22Rv1 (cell line): ENCODE data around the gene NT5C3A.

Experiments used
- H3K27ac ChIP-seq: fragments of 450-650 bp; 2 replicates; pipeline ENCODE4 v1.5.1; 2017
- CTCF ChIP-seq: fragments of 450-650 bp; IDR thresholded peaks from 2 replicates; pipeline ENCODE4 v1.5.1; 2017; ENCODE audit warnings: mild to moderate bottlenecking
- ZFX ChIP-seq: fragments of 450-650 bp; IDR thresholded peaks from 2 replicates; pipeline ENCODE4 v1.6.1; 2017; ENCODE audit warnings: antibody characterized with exemption, borderline replicate concordance

Gene NT5C3A

DNA sequence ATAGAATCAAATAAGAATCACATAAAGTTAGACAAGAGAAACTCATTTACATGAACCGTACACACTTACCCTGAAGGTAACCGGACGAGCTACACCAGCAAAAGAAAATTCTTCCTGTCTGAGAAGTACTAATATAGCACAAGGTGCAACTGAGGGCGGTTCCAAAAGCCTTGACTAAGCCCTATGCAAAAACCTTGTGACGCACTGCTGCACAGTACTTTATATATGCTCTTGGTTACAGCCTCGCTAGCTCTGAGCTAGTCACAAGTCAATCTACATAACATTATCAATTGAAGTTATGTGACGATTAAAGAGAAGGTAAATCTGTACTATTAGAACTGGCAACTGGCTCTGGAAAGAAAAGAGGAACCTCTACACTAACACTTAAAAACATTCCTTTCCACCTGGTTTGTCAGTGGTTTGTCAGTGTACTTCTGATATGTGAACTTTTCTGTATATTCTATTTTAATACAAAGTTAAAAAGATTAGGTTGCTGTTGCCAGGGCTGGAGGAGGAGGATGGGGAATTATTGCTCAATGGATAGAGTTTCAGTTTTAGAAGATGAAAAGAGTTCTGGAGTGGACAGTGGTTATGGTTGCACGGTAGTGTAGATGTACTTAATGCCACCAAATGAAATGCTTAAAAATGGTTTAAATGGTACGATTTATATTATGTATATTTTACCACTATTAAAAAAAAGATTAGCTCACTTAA is 21.6 kb downstream of the NT5C3A start:
- TF ChIP-seq CTCF: no peak
- TF ChIP-seq ZFX: no peak
- H3K27ac ChIP-seq: peak overlapping the region; percentile 99

DNA sequence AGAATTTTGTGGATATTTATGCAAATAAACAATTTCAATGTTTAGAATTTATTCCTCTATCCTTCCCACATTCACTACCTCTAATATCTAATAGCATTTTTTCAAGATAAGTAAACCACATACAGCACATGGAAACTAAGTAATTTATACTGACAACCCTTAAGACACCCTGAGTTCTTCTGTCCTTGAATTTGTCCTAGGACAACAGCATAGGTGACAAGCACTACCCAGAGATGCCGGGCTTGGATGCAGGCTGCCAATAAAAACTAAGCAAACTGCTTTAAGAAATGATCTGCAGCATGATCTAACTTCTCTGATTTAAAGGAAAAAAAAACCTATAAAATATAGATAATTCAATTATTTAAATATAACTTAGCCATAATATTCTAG is 22.7 kb downstream of the NT5C3A start:
- peak overlapping the region; percentile 99; the same call in 1 of the 2 replicates for H3K27ac ChIP-seq
- no peak for TF ChIP-seq ZFX
- no peak for TF ChIP-seq CTCF

DNA sequence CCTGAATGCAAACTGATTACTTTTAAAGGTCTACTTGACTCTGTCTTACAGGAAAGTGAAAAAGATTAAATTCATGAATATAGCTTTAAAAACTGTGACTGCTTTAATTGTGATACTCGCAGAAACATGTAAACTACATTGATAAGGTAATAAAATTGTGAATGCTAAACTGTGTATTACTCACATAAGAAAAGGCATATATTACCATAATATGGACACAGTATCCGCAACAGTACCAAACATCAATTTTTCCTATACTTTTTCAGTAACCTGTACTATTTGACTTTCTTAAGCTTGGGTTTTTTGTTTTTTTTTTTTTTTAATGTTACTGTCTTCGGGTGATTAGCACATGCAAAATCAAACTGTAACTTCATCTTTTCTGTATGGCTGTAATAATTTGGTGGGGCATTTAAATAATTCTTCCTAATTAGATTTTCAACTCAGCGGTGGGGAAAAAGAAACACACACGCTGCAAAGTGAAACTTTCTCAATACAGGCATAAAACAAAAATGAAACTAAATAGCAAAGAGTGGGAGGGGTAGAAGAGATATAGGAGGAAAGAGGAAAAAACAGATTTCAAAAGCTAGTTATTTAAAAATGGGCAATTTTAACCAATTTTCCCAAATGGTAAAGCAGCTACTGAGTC is 23.2 kb downstream of the NT5C3A start:
- no peak overlapping the region for H3K27ac ChIP-seq

DNA sequence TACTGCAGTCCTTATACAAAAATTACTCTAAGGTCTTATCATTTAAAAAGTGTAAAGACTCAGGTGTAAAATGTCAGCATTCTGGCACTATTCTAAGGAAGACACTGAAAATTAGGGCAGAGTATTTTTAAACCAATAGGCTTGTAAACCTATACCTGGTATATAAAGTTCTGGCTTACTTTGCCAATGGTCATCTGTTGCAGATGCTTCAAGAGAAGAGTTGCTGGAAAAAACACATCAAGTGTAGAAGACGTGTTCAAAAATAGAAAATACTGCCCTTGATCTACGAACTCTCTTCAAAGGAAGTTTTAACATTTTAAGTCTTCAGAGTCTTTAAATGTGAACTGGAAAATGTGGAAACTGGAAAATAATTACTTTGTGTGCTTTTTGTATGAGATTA is 23.9 kb downstream of the NT5C3A start:
- TF ChIP-seq CTCF (no peak), ZFX (no peak)
- no peak overlapping the region for H3K27ac ChIP-seq

More for the DNA sequence above, 23.2 kb downstream of the NT5C3A start:
- TF ChIP-seq CTCF: no peak
- no peak for TF ChIP-seq ZFX

DNA sequence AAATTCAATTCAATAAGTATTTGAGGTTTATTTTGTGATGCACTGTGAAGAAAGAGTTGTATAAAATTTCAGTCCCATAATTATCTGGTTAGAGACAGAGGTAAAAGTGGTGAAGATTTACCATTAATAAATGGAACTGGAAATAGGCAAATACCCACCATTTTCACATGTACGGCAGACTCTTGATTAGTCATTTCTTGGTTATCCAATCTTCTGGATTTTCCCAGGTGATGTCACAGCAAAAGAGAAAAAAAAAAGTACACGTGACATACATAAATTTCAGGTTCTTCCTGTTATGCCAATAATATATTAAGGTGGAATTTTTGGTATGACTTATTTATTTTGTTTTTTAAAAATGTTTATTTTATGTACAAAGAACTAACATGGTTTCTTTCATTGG is 26.8 kb downstream of the NT5C3A start:
- no peak overlapping the region for H3K27ac ChIP-seq
- TF ChIP-seq ZFX (no peak), CTCF (no peak)

- H3K27ac ChIP-seq: no peak overlapping the region
- TF ChIP-seq ZFX: no peak
- no peak for TF ChIP-seq CTCF
Measured at GRCh38 chr7:33024189-33024757, 38.3 kb downstream of the NT5C3A start.

- H3K27ac ChIP-seq: no peak overlapping the region
- TF ChIP-seq CTCF: no peak
- no peak for TF ChIP-seq ZFX
Measured at GRCh38 chr7:33012364-33012763, 50.2 kb downstream of the NT5C3A start.
